H9 (cell line): ENCODE measurements around the gene ULK3. TPM values are rescaled to one million over a fixed set of nuclear protein-coding genes. Genes with fewer than 3 reads are reported as not detected.

Experiments
- DNase-seq: peaks from one replicate; pipeline ENCODE4 v3.0.0-alpha.2; 2017
- H2AFZ ChIP-seq: one replicate; pipeline ENCODE4 v1.6.1; 2013; ENCODE audit warnings: mild to moderate bottlenecking, low read length, control low read depth, moderate library complexity
- H2AK5ac ChIP-seq: 2 replicates; pipeline ENCODE4 v1.6.1; 2013; ENCODE audit warnings: low read length, control low read depth, mixed read lengths; ENCODE audit not compliant: insufficient read length
- H2BK120ac ChIP-seq: one replicate; pipeline ENCODE4 v1.6.1; 2013; ENCODE audit warnings: low read depth, mild to moderate bottlenecking, low read length, control low read depth, inconsistent platforms; ENCODE audit not compliant: poor library complexity, severe bottlenecking
- H2BK12ac ChIP-seq: 2 replicates; pipeline ENCODE4 v1.6.1; 2013; ENCODE audit warnings: low read length, control low read depth, mixed read lengths, low read depth; ENCODE audit not compliant: insufficient read length
- H2BK15ac ChIP-seq: 2 replicates; pipeline ENCODE4 v1.6.1; 2013; ENCODE audit warnings: low read depth, low read length, control low read depth
- H2BK20ac ChIP-seq: one replicate; pipeline ENCODE4 v1.6.1; 2013; ENCODE audit warnings: low read depth, mild to moderate bottlenecking, low read length, control low read depth, inconsistent platforms; ENCODE audit not compliant: poor library complexity, severe bottlenecking
- H2BK5ac ChIP-seq: 2 replicates; pipeline ENCODE4 v1.6.1; 2013; ENCODE audit warnings: low read length, control low read depth, mixed read lengths; ENCODE audit not compliant: insufficient read length
- H3K14ac ChIP-seq: 2 replicates; pipeline ENCODE4 v1.6.1; 2013; ENCODE audit warnings: low read length, control low read depth; ENCODE audit not compliant: insufficient read depth
- H3K18ac ChIP-seq: 2 replicates; pipeline ENCODE4 v1.6.1; 2013; ENCODE audit warnings: low read depth, mild to moderate bottlenecking, mixed read lengths, low read length, control low read depth; ENCODE audit not compliant: insufficient read length
- H3K23ac ChIP-seq: 2 replicates; pipeline ENCODE4 v1.6.1; 2013; ENCODE audit warnings: low read length, control low read depth, mixed read lengths, low read depth; ENCODE audit not compliant: insufficient read length
- H3K23me2 ChIP-seq: 2 replicates; pipeline ENCODE4 v1.6.1; 2013; ENCODE audit warnings: low read depth, mild to moderate bottlenecking, mixed read lengths, low read length, control low read depth; ENCODE audit not compliant: insufficient read length, poor library complexity, severe bottlenecking
- H3K27ac ChIP-seq: 2 replicates; pipeline ENCODE4 v1.5.1; 2013; ENCODE audit warnings: low read length, control low read depth, mixed read lengths, low read depth; ENCODE audit not compliant: insufficient read length
- H3K27me3 ChIP-seq: 2 replicates; pipeline ENCODE4 v1.6.1; 2013; ENCODE audit warnings: low read length, control low read depth, inconsistent platforms; ENCODE audit not compliant: insufficient read depth
- H3K4ac ChIP-seq: 2 replicates; pipeline ENCODE4 v1.6.1; 2013; ENCODE audit warnings: low read depth, mild to moderate bottlenecking, control low read depth, inconsistent platforms, low read length, moderate library complexity
- H3K4me1 ChIP-seq: 2 replicates; pipeline ENCODE4 v1.6.1; 2013; ENCODE audit warnings: low read length, control low read depth, inconsistent platforms; ENCODE audit not compliant: insufficient read depth
- H3K4me2 ChIP-seq: 2 replicates; pipeline ENCODE4 v1.6.1; 2013; ENCODE audit warnings: low read length, control low read depth, mixed read lengths; ENCODE audit not compliant: insufficient read length, insufficient read depth
- H3K56ac ChIP-seq: 2 replicates; pipeline ENCODE4 v1.6.1; 2013; ENCODE audit warnings: low read depth, mild to moderate bottlenecking, mixed read lengths, low read length, control low read depth; ENCODE audit not compliant: insufficient read length
- H3K79me1 ChIP-seq: 2 replicates; pipeline ENCODE4 v1.6.1; 2013; ENCODE audit warnings: low read depth, mild to moderate bottlenecking, moderate library complexity, low read length, control low read depth, inconsistent platforms; ENCODE audit not compliant: insufficient read depth, poor library complexity, severe bottlenecking
- H3K79me2 ChIP-seq: 2 replicates; pipeline ENCODE4 v1.6.1; 2013; ENCODE audit warnings: low read length, control low read depth, inconsistent platforms; ENCODE audit not compliant: insufficient read depth
- H3K9ac ChIP-seq: 2 replicates; pipeline ENCODE4 v1.6.1; 2013; ENCODE audit warnings: low read length, control low read depth, mixed read lengths; ENCODE audit not compliant: insufficient read length; ENCODE audit errors: extremely low read depth
- H3K9me3 ChIP-seq: one replicate; pipeline ENCODE4 v1.6.1; 2013; ENCODE audit warnings: low read depth, low read length, inconsistent platforms; ENCODE audit not compliant: control insufficient read depth
- H3T11ph ChIP-seq: one replicate; pipeline ENCODE4 v1.6.1; 2013; ENCODE audit warnings: mild to moderate bottlenecking, low read length, control low read depth, inconsistent platforms
- H4K20me1 ChIP-seq: one replicate; pipeline ENCODE4 v1.6.1; 2013; ENCODE audit not compliant: control insufficient read depth, insufficient read length, insufficient read depth
- H4K5ac ChIP-seq: 2 replicates; pipeline ENCODE4 v1.6.1; 2013; ENCODE audit warnings: low read depth, mild to moderate bottlenecking, mixed read lengths, low read length, control low read depth; ENCODE audit not compliant: insufficient read length
- H4K8ac ChIP-seq: replicated peaks from 2 replicates; pipeline ENCODE4 v1.6.1; 2013; ENCODE audit warnings: low read length, control low read depth, mixed read lengths, low read depth; ENCODE audit not compliant: insufficient read length
- H4K91ac ChIP-seq: 2 replicates; pipeline ENCODE4 v1.6.1; 2013; ENCODE audit warnings: low read depth, mild to moderate bottlenecking, moderate library complexity, mixed read lengths, low read length, control low read depth; ENCODE audit not compliant: insufficient read length
- H3K27ac Mint-ChIP-seq, 3 experiments: 2 replicates in 2 of 3; 3 replicates in 1 of 3; pipeline ENCODE4 v1.8.0; 2020 to 2021; ENCODE audit warnings: mixed read lengths in 3 of 3, mild to moderate bottlenecking in 1 of 3, moderate library complexity in 1 of 3
- H3K27me3 Mint-ChIP-seq: 2 replicates; pipeline ENCODE4 v1.8.0; 2021; ENCODE audit warnings: low read depth, mild to moderate bottlenecking, moderate library complexity, mixed read lengths
- H3K36me3 Mint-ChIP-seq, 3 experiments: 2 replicates in 2 of 3; 3 replicates in 1 of 3; pipeline ENCODE4 v1.8.0; 2020 to 2021; ENCODE audit warnings: low read depth in 3 of 3, mixed read lengths in 3 of 3; ENCODE audit not compliant: insufficient read depth in 1 of 3
- H3K4me1 Mint-ChIP-seq, 2 experiments: 2 replicates each; pipeline ENCODE4 v1.8.0; 2020; ENCODE audit warnings: mixed read lengths in 2 of 2
- H3K4me3 Mint-ChIP-seq, 2 experiments: 2 replicates in 1 of 2; 3 replicates in 1 of 2; pipeline ENCODE4 v1.8.0; 2020 to 2021; ENCODE audit warnings: mild to moderate bottlenecking in 2 of 2, mixed read lengths in 2 of 2, moderate library complexity in 1 of 2
- H3K9me3 Mint-ChIP-seq, 2 experiments: 2 replicates in 1 of 2; 3 replicates in 1 of 2; pipeline ENCODE4 v1.8.0; 2020; ENCODE audit warnings: mild to moderate bottlenecking in 2 of 2, mixed read lengths in 2 of 2, moderate library complexity in 1 of 2
- CTCF ChIP-seq: fragments of 200-600 bp; sonication (generic); conservative IDR thresholded peaks from 3 replicates; pipeline ENCODE4 v1.8.0; 2021; ENCODE audit warnings: antibody characterized with exemption, mild to moderate bottlenecking
- WGBS: extraction: QIAGEN DNeasy Blood & Tissue Kit; methylation state at CpG from one replicate; pipeline ENCODE4 v1.1.7; 2013; ENCODE audit warnings: missing lambda C conversion rate, low lambda C conversion rate, mixed read lengths; ENCODE audit not compliant: insufficient read length; ENCODE audit errors: extremely low coverage; 5-methylcytosine and 5-hydroxymethylcytosine counted together
- total RNA-seq: library from RNA; stranded (reverse); gene quantifications from 2 replicates; pipeline ENCODE4 v1.2.1, GENCODE V29; 2021

ULK3 gene
- total RNA-seq, 1 experiment from 2014 or later = 34.0 TPM

GRCh38 chr15:74787251-74788041 is 55.5 kb downstream of the ULK3 start:
- Histone ChIP-seq H3K4me1 (peaks cover 7% of the 10 kb centered on the region; the same call in 1 of the 2 replicates), H2BK15ac (no peak overlapping the region), H3K4me2 (no peak overlapping the region), H3K9me3 (no peaks in the 10 kb centered on the region), H4K8ac (no peak overlapping the region), H3K27me3 (no peaks in the 10 kb centered on the region; the same call in 1 of the 2 replicates), H2BK5ac (no peak overlapping the region), H2BK20ac (no peak overlapping the region), H3K79me1 (no peaks in the 10 kb centered on the region), H2BK12ac (no peak overlapping the region), H3K23ac (no peak overlapping the region), H3T11ph (no peak overlapping the region), H3K4ac (no peak overlapping the region), H4K91ac (no peak overlapping the region), H3K14ac (no peak overlapping the region), H3K18ac (no peak overlapping the region), H3K9ac (no peak overlapping the region), H4K20me1 (no peaks in the 10 kb centered on the region), H4K5ac (no peak overlapping the region), H3K56ac (no peak overlapping the region), H2AK5ac (no peak overlapping the region), H2BK120ac (no peak overlapping the region), H3K27ac (no peak overlapping the region), H3K79me2 (no peaks in the 10 kb centered on the region), H2AFZ (no peak overlapping the region), H3K23me2 (peaks cover 4% of the 10 kb centered on the region)
- no peaks in the 10 kb centered on the region; a peak in 1 of 5 replicates for H3K9me3 Mint-ChIP-seq
- WGBS = no CpG with 5 or more reads among the region's 13 CpGs
- TF ChIP-seq CTCF = peak; percentile 80
- H3K27me3 Mint-ChIP-seq = no peaks in the 10 kb centered on the region; the same call in 1 of the 2 replicates
- peak overlapping the region in 1 of 2 experiments; percentile 54; a peak in 1 of 5 replicates for H3K4me3 Mint-ChIP-seq
- DNase-seq = peak; percentile 89
- H3K36me3 Mint-ChIP-seq = peaks cover 0 to 5% (median 4%) of the 10 kb centered on the region in 3 experiments; a peak in 4 of 7 replicates
- peaks cover 39 to 47% of the 10 kb centered on the region in 2 experiments for H3K4me1 Mint-ChIP-seq
- peak overlapping the region in 2 of 3 experiments; percentile 48 to 63; a peak in 1 of 7 replicates for H3K27ac Mint-ChIP-seq
